Activated T-cell treated with anti-CD3 and anti-CD28 coated beads, Interleukin-2, amount 50 U/mL, for 4 hours (primary cell): Measurements from ENCODE around the gene ADNP. TPM values are rescaled to one million over a fixed set of nuclear protein-coding genes. Genes with fewer than 3 reads are reported as not detected.
"Not testable (repeated sequence)": the region's sequence is repeated elsewhere in the genome, so short reads cannot be mapped to it uniquely, and the experiment has no call there.

Experiments
- ATAC-seq, 2 donors: fragments of 200-7000 bp; cut with Tn5 transposase; one replicate each; pipeline ENCODE4 v1.10.0; 2021
- DNase-seq: peaks from one replicate; pipeline ENCODE4 v3.0.0-alpha.2; 2020
- H3K27me3 Mint-ChIP-seq: one replicate; pipeline ENCODE4 v1.8.0; 2021; ENCODE audit warnings: low read depth, mixed read lengths
- H3K36me3 Mint-ChIP-seq: one replicate; pipeline ENCODE4 v1.8.0; 2022; ENCODE audit warnings: mixed read lengths; ENCODE audit not compliant: insufficient read depth
- H3K4me1 Mint-ChIP-seq: one replicate; pipeline ENCODE4 v1.8.0; 2021; ENCODE audit warnings: low read depth, mixed read lengths
- H3K4me3 Mint-ChIP-seq: one replicate; pipeline ENCODE4 v1.8.0; 2021; ENCODE audit warnings: mild to moderate bottlenecking, moderate library complexity, mixed read lengths
- H3K9me3 Mint-ChIP-seq: one replicate; pipeline ENCODE4 v1.8.0; 2021; ENCODE audit warnings: mixed read lengths
- total RNA-seq, 3 donors: library from RNA; stranded (reverse); gene quantifications; one replicate each; pipeline ENCODE4 v1.2.1, GENCODE V29; 2021

ADNP gene
- 10 to 100 TPM; 55.0 to 59.6 (median 55.2) TPM for total RNA-seq

DNA sequence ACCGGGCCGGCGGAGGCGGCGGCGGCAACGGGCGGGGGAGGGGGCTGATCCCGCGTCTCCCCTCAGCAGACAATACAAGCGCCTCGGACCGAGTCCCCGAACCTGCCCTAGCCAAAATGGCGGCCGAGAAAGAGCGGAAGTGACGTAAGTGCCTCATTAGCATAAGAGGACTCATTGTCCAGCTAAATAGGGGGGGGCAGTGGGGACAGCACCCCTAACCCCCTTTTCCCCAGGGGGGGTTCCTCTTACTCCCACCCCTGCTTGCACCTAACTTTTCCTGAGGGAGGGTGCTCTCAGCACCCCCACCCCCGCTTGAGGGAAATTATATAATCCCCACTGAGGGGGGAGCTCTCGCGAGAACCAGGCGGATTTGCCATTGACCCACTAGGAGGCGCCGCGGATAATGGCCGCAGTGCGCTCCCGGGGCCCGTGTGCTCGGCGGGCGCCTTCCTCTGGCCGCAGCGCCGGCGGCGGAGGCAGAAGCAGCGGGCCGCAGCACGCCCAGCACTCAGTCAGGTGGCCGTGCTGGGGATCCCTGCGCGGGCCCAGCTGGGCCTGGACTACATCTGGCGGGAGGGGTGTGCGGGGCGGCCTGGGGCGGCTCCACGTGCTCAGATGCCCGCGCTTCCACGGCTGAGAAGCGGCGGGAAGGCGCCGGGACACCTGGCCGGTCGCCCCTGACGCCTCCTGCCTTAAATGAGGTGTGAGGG is at the start of gene ADNP:
ADNP (minus strand) TSS at position 132 of the 710 bp plus-strand sequence. CDS start 27,441 bp downstream, outside the sequence.
- Mint-ChIP-seq H3K27me3 (no peaks in the 10 kb centered on the region), H3K36me3 (peaks cover 30% of the 10 kb centered on the region), H3K4me3 (peak within 1 kb of the TSS; percentile 86), H3K9me3 (no peaks in the 10 kb centered on the region), H3K4me1 (peaks cover 40% of the 10 kb centered on the region)
- peak; percentile 85 for DNase-seq
- peak; percentile 72 to 73 for ATAC-seq

DNA sequence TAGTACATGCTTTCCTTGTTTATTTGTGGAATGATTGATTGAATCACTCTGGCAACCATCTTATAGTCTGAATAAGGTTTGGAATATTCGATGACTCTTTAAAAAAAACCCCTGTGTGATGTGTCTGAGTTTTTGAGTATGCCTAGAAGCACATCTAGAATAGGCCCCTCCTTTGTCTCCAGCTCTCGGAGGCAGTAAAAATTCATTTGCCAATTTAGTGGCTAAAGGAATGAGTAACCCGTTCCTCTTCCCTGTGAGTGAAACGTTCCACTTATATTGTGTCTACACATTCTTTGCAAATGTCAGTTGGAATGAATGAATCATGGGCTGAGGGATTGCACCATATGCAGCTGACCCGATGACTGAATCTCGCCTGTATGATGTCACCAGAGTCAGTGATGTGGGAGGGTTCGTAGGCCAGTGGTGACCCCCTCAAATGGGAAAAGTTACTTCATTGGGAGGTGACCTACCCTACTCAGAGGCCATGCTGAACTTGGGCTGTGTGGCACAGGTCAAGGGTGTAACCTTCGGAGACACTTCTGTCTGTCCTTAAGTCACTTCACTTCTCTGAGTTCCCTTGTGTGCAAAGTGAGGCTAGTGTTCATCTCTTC is 48.9 kb upstream of the ADNP start:
- H3K27me3 Mint-ChIP-seq: peaks cover 37% of the 10 kb centered on the region
- DNase-seq: no peak
- H3K4me1 Mint-ChIP-seq: peaks cover 16% of the 10 kb centered on the region
- H3K9me3 Mint-ChIP-seq: no peaks in the 10 kb centered on the region
- no peaks in the 10 kb centered on the region for H3K36me3 Mint-ChIP-seq
- no peak overlapping the region for H3K4me3 Mint-ChIP-seq
- ATAC-seq: peak; percentile 80 to 86

DNA sequence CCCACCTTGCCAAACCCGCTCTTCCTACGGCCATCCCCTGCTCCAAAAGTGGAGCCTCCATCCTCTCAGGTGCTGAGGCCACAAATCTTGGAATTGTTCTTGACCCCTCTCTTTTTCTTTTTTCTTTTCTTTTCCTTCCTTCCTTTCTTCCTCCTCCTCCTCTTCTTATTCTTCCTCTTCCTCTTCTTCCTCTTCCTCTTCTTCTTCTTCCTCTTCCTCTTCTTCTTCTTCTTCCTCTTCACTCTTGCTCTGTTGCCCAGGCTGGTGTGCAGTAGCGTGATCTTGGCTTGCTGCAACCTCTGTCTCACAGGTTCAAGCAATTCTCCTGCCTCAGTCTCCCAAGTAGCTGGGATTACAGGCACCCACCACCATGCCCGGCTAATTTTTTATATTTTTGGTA is 47.3 kb upstream of the ADNP start:
- peaks cover 32% of the 10 kb centered on the region for H3K27me3 Mint-ChIP-seq
- ATAC-seq, DNase-seq, H3K36me3 Mint-ChIP-seq, H3K4me3 Mint-ChIP-seq, H3K9me3 Mint-ChIP-seq: not testable (repeated sequence)
- peaks cover 16% of the 10 kb centered on the region for H3K4me1 Mint-ChIP-seq

DNA sequence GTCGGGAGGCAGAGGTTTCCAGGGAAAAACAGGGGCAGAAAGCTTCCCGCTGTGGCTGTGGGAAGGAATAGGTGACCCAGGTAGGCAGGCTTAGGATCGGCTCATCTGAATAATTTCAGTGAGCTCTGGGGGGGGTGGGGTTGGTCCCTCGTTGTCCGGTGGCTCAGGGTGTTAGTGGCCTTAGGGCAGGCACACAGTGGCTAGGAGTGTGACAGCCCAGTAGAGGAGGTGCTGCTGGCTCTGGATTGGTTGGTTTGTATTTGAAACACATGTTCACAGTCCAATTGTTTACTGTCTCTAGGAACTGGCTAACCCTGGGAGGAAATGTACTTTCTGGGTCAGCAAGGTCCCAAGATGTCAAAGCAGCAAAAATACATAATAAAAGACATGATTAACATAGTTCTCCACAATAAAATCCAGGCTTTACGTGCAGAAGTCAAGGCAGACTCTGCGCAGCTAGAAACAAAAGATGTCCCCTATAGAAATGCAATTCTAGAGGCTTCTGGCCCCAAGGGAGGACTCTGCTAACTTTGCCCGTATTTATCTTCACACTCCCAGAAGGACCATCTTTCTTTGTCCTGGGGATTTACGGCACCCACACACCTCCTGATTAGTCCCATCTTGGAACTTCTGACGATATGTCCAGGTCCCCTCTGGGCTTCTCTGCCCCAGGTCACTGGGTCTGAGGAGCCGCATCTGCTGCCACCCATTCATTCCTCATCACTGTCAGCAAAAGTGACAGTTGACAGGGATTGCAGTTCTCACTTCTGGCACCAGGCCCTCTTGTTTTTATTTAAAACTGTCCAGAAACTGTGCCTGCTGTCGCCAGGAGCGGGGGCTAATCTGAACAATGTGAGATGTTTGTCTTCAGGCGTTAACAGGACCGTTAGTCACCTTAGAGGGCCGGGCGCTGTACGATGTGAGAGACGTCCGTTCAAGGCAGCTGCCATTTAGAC is 46.1 kb upstream of the ADNP start:
- H3K4me1 Mint-ChIP-seq: peaks cover 16% of the 10 kb centered on the region
- H3K4me3 Mint-ChIP-seq: no peak overlapping the region
- no peaks in the 10 kb centered on the region for H3K36me3 Mint-ChIP-seq
- DNase-seq (no peak), ATAC-seq (no peak)
- H3K27me3 Mint-ChIP-seq: peaks cover 26% of the 10 kb centered on the region
- no peaks in the 10 kb centered on the region for H3K9me3 Mint-ChIP-seq

DNA sequence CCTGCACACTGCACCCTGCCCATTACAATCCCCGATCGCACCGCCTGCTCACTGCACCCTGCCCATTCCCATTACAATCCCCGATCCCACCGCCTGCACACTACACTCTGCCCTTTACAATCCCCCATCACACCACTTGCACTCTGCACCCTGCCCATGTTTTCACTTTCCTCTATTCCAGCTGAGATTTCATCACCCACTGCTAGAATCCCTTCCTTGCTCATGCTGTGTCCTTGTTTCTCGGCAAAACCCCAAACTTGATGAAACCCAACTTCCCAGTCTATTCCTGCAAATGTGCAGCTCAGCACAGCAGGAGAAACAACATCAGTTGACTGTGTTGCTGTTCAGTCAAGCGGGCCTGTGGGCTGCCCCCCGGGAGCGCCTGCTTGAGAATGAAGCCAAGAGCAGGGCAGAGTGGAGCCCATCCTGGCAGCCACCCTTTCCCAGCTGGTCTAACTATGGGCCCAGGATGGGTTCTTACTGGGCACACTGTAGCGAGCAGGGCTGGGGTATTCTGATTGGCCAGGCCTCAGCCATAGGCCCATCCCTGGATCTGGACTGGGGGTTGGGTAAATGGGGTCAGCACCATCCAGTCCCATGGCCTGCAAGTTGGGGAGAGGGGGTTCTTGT is 44.6 kb upstream of the ADNP start:
- ATAC-seq (no peak), DNase-seq (no peak)
- H3K4me3 Mint-ChIP-seq: no peak overlapping the region
- H3K36me3 Mint-ChIP-seq: no peaks in the 10 kb centered on the region
- H3K9me3 Mint-ChIP-seq: no peaks in the 10 kb centered on the region
- H3K4me1 Mint-ChIP-seq: peaks cover 10% of the 10 kb centered on the region
- H3K27me3 Mint-ChIP-seq: peaks cover 21% of the 10 kb centered on the region

DNA sequence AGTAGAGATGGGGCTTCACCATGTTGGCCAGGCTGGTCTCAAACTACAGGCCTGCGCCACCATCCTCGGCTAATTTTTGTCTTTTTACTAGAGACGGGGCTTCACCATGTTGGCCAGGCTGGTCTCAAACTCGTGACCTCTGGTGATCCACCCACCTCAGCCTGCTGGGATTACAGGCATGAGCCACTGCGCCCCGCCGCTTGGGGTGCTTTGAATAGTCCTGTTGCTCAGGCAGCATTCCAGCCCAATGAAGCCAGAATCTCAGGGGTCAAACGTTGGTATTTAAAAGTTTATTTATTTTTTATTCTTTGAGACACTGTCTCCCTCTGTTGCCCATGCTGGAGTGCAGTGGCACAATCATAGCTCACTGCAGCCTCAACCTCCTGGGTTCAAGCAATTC is 38.7 kb upstream of the ADNP start:
- no peak for ATAC-seq
- Mint-ChIP-seq H3K36me3 (no peaks in the 10 kb centered on the region), H3K4me1 (no peaks in the 10 kb centered on the region), H3K9me3 (no peaks in the 10 kb centered on the region), H3K27me3 (peaks cover 5% of the 10 kb centered on the region), H3K4me3 (no peak overlapping the region)
- no peak for DNase-seq

- peaks cover 5% of the 10 kb centered on the region for H3K27me3 Mint-ChIP-seq
- H3K9me3 Mint-ChIP-seq: no peaks in the 10 kb centered on the region
- no peak for ATAC-seq
- H3K4me3 Mint-ChIP-seq: no peak overlapping the region
- no peaks in the 10 kb centered on the region for H3K4me1 Mint-ChIP-seq
- no peak for DNase-seq
- H3K36me3 Mint-ChIP-seq: no peaks in the 10 kb centered on the region
Observed at GRCh38 chr20:50969435-50969834, 38.2 kb upstream of the ADNP start.

GRCh38 chr20:50968289-50968688 is 37.1 kb upstream of the ADNP start:
- peaks cover 1% of the 10 kb centered on the region for H3K4me1 Mint-ChIP-seq
- H3K27me3 Mint-ChIP-seq: peaks cover 5% of the 10 kb centered on the region
- H3K9me3 Mint-ChIP-seq: no peaks in the 10 kb centered on the region
- DNase-seq (no peak), ATAC-seq (no peak)
- H3K36me3 Mint-ChIP-seq: peaks cover under 1% of the 10 kb centered on the region
- H3K4me3 Mint-ChIP-seq: no peak overlapping the region

DNA sequence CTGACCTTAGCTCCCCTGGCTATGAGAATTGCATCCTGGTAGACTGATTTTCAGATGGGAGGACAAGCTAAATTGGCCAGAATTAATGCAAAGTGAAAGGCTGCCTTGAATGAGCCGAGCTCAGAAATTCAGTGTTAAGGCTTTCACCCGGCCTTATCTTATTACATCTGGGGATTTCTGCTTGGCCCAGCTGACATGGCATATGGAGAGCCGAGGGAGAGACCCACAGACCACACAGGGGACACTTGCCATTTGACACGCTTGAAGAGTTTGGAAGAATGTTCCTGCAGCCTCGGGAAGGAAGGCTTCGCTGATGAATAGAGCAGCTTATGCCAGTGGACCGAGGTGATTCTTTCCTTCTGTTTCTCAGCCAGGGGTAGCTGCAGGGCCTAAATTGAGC is 36.3 kb upstream of the ADNP start:
- Mint-ChIP-seq H3K4me1 (peaks cover 2% of the 10 kb centered on the region), H3K27me3 (peaks cover 3% of the 10 kb centered on the region), H3K36me3 (peaks cover 4% of the 10 kb centered on the region), H3K9me3 (no peaks in the 10 kb centered on the region), H3K4me3 (no peak overlapping the region)
- ATAC-seq: no peak
- no peak for DNase-seq

DNA sequence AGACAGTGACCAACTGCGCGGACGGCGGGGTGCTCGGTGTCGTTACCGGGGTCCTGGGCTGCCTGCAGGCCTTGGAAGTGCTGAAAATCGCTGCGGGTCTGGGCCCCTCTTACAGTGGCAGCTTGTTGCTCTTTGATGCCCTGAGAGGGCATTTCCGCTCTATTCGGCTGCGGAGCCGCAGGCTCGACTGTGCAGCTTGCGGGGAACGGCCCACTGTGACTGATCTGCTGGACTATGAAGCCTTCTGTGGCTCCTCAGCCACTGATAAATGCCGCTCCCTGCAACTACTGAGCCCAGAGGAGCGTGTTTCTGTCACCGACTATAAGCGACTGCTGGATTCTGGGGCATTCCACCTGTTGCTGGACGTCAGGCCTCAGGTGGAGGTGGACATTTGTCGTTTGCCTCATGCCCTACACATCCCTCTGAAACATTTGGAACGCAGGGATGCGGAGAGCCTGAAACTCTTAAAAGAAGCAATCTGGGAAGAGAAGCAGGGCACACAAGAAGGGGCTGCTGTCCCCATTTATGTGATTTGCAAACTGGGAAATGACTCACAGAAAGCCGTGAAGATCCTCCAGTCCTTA is 28.4 kb upstream of the ADNP start:
- Mint-ChIP-seq H3K4me1 (peaks cover 54% of the 10 kb centered on the region), H3K27me3 (no peaks in the 10 kb centered on the region), H3K4me3 (peak overlapping the region; percentile 97), H3K9me3 (no peaks in the 10 kb centered on the region), H3K36me3 (peaks cover 18% of the 10 kb centered on the region)
- DNase-seq: no peak
- ATAC-seq: no peak

GRCh38 chr20:50958615-50959542 is 27.6 kb upstream of the ADNP start, which contains the start of gene MOCS3:
TSS of gene MOCS3 (plus strand) at chr20:50958818. CDS start at chr20:50958843, 25 bp downstream.
- Mint-ChIP-seq H3K4me1 (peaks cover 54% of the 10 kb centered on the region), H3K4me3 (peak within 1 kb of the TSS; percentile 97), H3K27me3 (no peaks in the 10 kb centered on the region), H3K36me3 (peaks cover 18% of the 10 kb centered on the region), H3K9me3 (no peaks in the 10 kb centered on the region)
- peak; percentile 72 for DNase-seq
- ATAC-seq: peak; percentile 81 to 83

DNA sequence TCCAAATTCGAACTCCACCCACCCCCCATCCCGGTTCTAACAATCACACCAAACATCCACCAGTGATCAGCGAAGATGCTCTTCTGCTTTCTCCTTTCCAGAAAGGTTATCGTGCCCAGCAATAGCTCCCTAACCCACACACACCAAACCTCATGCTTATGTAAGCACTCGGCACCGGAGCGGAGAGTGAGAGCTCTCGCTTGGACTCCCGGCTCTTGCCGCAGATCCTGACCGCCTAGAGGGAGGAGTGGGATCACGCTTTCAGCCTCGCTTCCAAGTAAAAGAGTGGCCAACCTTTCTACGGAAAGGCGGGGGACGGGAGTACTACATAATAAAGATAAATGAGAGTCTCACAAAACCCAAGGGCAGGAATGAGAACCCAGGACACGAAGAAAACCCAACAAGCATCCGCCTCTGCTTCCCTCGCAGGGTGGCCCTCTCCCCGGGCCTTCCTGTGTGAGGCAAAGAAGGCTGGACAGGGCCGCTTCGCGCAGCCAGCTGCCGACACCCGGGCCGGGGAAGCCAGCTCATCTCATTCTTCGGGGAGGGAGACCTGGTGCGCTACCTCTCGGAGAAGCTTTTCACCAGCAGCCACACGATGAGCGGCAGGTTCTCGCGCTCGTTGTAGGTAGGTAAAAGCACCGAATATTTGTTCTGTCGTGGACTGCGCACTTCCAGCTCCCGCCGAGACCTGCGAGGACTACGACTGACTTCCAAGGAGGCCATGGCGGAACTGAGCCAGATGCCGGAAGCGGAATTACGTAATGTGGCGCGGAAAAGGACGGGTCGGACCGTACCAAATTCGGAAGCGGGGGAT is 26.8 kb upstream of the ADNP start, which contains the start of gene DPM1:
DPM1 (minus strand) TSS at position 735 of the 817 bp plus-strand sequence; CDS start at position 726, 9 bp downstream.
- Mint-ChIP-seq H3K4me3 (peak within 1 kb of the TSS; percentile 97), H3K36me3 (peaks cover 19% of the 10 kb centered on the region), H3K9me3 (no peaks in the 10 kb centered on the region), H3K27me3 (no peaks in the 10 kb centered on the region), H3K4me1 (peaks cover 58% of the 10 kb centered on the region)
- peak; percentile 87 to 88 for ATAC-seq
- peak; percentile 80 for DNase-seq
